HT1080 (cell line): ENCODE data around the gene ROBO1. TPM values are rescaled to one million over a fixed set of nuclear protein-coding genes. Genes with fewer than 3 reads are reported as not detected.

ENCODE experiments used
- DNase-seq: peaks from one replicate; pipeline ENCODE4 v3.0.0-alpha.2; 2015; ENCODE audit warnings: low read depth
- total RNA-seq: library from RNA; depleted of rRNA; stranded (reverse); fragments of >200 nt; shearing (Covaris generic); gene quantifications from 2 replicates; pipeline ENCODE4 v1.2.3, GENCODE V29; 2014

ROBO1 gene
- total RNA-seq, 1 experiment from 2014 or later = 15.1 TPM

DNA sequence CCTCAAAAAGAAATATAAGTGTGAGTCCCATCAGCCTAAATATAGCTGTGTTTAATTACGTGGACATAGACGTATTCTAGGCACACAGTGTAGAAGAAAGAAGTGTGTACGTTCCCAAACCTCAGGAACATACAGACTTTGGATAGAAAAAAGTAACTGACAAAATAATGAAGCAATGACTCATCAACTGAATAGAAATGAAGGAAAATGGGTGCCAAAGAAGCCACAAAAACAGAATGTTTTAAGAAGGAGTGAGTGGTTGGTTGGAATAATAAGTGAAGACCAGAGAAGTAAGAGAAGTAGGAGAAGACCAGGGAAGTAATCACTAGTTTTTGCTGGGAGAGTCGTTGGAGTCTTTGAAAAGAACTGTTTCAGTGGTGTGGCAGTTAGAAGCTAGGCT, 518.1 kb downstream of the ROBO1 start:
- DNase-seq = peak; percentile 3

DNA sequence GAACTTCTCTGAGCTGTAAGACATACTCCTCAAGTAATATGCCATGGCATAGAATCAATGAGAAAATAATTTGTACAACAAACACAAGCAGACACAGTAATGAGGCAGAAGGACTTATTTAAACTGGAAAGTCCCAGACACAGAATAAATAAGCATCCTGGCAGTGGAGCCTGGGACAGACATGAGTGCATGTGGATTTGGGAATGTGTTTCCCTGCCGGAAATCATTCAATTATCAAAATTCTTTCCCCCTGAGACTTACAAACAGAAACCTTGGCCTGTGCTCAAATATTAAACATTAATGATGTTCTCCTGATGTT, 520.1 kb downstream of the ROBO1 start:
- no peak for DNase-seq

DNA sequence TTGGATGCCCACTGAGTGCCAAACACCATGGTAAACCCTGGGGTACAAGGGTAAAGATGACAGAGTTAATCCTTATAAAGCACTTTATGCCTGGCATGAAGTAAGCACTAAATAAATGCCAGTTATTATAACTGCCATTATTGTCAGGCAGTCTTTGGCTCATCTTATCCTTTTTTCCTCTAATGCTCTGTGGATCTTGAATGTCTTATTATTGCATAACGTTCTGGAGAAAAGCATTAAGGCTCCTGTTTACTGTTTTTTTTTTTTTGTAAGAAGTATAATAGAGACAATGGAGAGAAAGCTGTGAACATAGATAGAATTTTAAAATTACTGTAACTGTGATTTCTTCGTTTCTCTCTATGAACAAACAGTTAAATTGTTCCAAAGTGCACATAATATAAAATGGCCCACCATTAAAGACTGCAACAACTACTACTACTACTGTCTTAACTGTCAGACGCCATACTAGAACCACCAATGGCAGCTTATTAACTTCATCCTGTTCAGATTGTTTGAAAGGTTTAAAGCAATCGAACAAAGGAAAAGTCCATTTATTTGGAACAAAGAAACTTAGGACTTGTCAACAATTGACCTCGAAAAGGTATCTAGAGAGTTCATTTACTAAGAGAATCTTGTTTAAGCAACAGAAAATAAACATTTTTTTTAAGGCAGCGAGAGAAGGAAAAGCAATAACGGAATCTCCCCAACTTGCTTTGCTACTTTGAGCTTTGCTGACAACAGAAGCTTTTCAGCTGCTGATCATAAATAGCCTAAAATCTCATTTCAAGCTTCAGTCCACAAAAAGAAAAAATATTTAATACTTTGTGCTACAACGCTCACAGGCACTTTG, 520.7 kb downstream of the ROBO1 start:
- no peak for DNase-seq

DNA sequence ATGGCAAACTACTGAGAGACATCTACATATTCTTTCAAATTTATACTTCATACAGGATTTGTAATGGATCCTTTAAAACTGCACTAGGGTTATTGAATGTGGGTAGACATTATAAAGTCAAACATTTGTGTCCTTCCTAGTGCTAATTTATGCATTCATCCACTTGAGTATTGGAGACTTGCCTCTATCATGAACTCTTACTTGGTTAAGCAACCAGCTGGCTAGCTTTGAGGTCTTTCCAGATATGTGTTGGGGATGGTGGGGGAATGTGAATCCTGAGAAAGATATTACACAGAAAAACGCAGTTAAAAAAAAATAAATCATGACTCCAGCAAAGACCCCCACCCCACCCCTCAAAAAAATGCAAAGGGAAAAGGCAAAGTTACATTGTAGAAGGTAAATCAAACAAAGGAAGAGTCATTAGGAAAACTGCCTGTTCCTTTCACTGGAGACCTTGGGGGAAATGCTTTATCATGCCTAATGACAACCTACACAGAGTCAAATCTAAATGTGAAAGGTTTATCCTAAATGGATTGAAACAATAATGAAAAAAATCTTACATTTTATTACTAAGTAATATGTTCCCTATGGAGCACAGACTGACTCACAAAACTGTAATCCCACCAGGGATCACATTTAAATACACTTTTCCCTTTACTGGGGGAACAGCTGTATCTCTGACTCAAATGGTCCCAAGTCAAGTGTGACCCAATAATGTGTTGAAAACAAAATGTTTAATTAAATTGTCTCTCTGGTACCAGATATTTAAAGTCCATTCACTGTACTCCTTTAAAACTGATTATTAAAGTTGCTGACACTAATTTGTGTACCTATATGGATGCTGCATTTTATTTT, 522.3 kb downstream of the ROBO1 start:
- DNase-seq = no peak

DNA sequence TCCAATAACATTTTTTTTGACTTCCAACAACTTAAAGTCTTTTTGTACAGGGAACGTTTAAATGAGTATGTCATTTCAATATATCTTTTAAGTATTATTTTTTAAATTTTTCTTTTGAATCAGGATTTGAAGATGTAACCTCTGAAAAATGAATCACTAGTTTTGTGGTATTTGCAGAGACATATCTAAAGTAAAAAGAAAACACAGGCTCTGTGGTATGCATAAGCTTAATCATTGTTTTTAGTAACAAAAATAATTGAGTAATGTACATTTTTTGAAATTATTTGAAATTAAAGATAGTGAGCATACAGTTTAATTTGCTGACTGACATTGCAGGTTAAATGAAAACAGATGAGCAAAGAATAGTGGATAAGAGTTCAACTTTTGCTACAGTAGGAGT, 531.3 kb downstream of the ROBO1 start:
- no peak for DNase-seq

DNA sequence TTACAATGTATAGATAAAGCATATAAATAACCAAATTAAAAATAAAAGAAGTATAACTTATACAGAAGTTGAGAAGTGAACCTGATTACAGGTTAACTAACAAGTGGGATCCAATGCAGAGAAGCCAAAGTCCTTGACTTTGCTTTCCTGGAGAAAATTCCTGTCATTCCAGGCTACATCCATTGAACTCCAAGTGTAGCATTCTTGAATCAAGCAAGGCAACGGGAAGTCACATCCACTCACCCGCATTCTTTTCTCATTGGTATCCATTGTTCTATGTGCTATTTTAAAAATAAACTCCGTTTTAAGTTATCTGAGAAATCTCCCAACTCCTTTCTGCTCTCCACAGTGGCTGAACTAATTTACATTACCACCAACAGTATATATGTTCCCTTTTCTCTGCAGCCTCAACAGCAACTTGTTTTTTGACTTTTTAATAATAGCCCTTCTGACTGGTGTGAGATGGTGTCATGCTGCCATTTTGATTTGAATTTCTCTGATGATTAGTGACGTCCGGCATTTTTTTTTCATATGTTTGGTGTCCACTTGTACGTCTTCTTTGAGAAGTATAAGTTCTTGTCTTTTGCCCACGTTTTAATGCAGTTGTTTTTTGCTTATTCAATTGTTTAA, 534.3 kb downstream of the ROBO1 start:
- no peak for DNase-seq

DNA sequence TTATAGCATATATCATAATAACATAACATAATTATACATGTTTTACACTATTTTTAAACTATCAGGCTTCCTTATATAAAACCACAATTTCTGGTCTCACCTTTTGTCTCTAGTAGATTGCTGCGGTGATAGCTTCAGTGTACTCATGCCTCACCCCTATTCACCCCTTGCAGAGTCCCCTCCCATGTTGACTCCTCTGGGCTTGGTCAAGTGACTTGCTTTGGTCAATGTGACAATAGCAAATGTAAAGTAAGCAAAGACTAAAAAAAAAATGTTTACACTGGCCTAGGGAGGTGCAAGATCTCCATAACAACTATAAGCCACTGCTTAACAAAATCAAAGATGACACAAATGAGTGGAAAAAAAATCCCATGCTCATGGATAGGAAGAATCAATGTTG, 537.5 kb downstream of the ROBO1 start:
- no peak for DNase-seq

DNA sequence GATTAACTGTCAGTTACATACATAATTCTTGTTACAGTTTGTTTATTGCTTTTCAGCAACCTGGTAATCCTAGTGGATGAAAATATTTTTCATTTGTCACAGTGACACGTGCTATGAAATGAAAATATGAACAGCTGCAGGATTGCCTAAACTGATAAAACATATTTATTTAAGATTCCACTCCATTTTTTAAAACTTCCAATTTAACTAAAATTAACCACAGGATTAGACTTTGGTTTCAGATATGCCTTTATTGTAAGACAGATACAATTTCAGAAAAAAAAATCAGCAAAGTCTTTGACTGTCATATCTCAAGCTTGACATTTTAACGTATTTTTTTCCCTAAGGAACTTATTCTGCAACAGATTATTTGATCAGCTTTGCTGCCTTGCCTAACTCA, 550.7 kb downstream of the ROBO1 start:
- no peak for DNase-seq

DNA sequence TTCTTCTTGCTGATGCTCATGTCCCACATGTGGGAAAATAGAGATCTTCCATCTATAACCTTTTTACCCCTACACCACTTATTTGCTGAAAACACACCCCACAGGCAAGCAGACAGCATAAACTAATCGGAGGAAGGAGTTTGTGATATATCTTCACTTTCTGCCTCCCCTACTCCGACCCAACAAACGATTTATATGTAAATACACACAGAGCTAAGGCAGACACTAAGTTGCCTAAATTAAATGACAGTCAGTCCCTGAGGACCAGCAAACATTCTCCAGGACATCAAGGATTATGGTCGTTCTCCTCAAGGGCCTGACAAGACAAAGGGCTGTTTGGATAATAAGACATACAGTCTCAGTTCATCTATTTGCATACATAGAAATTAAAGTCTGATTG, 552.5 kb downstream of the ROBO1 start:
- DNase-seq = no peak

DNA sequence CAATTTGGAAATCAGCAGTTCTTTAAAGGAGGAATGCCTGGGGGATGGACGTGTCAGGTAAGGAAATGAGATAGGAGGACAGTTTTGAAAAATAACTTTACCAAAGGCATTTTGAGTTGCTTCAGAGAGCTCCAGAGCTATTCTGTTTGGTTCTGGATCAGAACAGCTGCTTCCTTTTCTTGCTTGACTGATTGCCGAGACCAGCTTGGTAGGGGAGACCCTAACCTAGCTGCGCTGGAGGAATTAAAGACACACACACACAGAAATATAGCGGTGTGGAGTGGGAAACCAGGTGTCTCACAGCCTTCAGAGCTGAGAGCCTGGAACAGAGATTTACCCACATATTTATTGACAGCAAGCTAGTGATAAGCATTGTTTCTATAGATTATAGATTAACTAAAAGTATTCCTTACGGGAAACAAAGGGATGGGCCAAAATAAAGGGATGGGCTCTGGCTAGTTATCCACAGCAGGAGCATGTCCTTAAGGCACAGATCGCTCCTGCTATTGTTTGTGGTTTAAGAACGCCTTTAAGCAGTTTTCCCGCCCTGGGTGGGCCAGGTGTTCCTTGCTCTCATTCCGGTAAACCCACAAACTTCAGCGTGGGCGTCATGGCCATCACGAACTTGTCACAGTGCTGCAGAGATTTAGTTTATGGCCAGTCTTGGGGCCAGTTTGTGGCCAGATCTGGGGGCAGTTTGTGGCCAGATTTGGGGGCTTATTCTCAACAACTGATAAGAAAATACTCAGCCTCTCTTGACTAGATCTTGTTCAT, 556.0 kb downstream of the ROBO1 start:
- no peak for DNase-seq

DNA sequence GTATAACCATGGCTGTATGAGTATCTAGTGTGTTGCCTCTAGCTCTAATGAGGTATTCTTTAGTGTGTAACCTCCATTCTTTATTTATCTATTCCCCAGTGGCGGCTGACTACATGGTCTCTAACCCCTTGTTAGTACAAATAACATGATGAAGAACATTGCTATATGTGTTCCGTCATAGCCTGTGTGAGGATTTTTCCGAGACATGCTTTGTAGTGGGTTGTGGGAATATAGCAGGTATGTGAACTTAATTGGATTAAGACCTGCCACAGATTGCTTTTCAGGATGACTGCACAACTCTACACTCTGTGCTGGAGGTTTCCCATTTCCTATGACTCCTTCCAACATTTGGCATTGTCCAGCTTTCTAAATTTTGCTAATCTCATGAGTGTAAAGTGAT, 563.4 kb downstream of the ROBO1 start:
- no peak for DNase-seq

DNA sequence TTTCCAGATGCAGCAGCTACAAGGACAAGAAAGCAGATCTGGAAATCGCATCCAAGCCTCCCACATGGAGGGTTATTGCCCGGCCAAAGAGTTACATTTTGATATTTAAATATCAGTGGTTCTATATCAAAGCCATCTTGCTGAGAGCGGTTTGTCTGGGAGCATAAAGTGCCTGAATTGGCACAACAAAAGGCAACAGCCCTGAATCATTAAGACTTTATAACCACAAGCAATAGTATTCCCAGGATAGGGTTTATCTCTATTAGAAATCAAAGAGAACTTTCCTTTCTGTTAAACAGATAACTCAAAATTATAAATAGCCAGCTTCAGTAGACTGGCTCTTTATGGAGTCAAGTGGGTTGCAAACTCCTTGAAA, 564.7 kb downstream of the ROBO1 start:
- no peak for DNase-seq

DNA sequence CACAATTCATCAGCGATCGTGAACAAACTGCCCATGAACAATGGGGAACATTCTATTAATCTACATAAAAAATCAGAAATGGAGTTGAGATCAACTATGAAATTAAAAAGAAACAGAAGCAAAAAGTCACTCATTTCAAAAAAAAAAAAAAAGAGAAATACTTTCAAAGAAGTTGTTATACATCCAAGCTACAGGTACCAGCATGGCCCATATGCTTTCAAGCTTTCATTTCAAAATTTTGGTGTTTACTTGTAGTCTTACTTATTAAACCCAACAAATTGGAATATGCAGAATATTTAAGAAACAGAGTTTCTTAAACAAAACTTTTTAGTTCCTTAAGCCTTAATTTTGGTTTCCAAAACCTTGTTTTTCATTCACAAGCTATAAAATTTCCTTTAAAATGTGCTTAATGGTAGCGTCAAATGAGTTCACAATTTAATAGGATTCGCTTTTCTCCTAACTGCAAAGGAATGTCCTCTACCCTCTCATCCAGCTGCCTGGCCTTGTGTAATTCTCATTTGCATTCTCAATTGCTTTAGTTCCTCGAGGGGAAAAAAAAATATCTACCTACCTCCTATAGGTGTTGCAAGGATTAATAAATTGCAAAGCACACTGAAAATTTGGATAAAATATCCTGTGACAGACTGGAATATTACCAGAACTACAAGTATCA, 565.2 kb downstream of the ROBO1 start:
- DNase-seq = no peak

DNA sequence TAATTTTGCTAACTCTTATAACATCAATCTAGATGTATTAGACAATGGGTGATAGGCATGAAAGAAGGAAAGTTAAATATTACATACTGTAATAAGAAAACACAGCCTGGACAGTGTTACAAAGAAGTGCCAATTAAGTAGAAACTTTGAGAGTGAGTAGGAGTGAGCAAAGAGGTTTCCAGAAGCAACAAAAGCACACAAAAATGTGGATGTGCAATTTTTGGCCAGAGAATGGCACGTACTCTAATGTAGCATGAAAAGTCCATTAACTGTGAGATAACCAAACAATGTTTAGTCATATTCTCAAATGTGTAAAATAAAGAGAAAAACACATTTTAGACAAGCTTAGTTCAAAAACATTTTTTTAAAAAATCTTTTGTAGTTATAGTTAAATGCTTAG, 567.3 kb downstream of the ROBO1 start:
- DNase-seq = no peak

DNA sequence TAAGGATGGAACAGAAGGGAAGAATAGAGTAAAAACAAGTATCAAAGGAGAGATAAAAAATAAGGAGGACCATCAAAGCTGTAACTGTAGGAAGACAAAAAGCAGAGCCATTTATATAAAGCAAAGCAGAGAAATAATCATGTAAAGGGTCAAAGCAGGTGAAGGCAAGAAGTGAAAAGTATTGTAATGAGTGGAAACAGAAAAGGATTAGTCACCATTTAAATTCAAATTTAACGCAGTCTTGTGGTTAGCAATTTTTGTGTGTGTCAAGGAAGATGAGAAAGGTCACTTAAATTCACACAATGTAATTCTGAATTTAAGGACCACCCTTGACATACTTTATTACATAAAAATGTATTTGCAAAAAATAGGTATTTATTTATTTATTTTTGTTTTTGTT, 567.8 kb downstream of the ROBO1 start:
- no peak for DNase-seq

DNA sequence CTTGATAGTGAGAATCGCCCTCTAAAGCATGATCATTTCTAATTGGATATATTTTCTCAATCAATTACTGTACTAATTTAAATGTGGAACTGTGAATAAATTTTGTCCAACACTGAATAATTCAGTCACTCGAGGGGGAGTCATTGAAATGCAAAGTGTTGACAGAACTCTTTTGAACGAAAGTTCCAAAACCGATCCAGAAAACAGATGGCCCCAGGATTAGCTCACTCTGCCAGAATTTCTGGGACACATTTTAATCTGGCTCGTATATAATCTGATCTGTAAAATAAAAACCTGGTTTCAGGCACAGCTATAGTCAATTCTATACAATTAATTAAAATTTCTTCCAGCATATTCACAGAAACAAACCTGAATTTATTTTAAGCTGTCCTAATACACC, 580.4 kb downstream of the ROBO1 start:
- DNase-seq = no peak

DNA sequence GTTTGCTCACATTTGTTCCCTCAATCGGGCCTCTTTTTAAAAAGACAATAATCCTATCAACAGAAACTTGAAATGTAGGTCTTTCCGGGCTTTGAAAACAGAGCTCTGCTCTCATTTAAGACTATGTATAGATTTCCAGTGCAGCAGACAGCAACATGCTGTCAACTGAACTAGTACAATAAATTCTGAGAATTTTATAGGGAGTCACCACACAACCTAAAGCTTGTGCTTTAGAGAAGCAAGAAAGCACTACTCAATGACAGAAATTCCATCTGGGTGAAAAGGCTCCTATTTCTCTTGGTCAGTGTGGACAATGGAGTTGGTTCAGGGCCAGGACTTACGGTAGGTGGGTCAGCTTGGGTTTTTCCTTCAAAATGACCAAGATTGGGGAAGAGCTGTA, 583.5 kb downstream of the ROBO1 start:
- DNase-seq = no peak

DNA sequence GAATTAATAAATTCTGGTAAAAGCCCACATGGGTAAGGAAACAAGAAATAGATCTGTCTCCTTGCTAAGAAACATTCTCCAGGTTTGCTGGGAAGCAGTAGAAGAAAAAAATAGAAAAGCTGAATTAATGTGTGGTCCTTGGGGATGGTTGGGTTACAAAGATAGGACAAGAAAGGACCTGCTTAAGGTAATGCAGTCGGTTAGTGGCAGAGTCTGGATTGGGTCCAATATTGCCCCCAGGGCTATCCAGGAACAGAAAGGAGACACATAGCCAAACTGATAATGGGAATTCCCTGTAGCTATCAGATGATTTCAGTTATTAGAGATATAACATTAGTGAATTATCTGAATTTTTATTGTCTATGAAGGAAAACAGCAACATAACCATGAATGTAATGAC, 584.3 kb downstream of the ROBO1 start:
- no peak for DNase-seq

DNA sequence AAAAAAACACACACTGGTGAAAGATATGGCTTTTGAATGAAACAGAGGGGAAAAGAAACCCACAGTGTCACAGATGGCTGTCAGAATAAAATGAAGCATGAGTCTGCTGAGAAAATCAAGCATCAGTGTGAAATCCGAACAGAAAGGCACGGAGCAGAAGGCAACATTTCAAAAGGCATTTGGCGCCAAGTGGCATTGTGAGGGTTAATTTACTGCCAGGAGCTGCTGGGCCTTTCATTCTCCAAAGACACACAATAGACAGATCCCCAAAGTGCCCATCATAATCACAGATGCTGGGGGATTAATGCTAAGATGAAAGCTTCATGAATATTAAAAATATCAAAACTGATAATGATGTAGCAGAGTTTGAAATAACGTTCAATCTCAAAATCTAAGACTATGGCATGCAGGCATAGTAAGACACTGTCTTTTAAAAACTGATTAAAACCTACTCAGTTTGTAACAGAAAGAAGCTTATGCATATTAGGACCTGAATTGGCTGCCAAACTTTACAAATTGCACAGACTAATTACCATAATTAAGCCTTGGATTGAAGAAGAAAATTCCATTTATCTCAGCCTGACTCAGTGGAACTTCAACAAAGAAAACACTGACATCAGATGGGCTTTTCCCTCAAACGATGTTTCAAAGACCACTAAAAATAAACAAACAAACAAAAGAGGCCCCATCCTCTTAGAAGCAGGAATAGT, 589.2 kb downstream of the ROBO1 start:
- DNase-seq = no peak

DNA sequence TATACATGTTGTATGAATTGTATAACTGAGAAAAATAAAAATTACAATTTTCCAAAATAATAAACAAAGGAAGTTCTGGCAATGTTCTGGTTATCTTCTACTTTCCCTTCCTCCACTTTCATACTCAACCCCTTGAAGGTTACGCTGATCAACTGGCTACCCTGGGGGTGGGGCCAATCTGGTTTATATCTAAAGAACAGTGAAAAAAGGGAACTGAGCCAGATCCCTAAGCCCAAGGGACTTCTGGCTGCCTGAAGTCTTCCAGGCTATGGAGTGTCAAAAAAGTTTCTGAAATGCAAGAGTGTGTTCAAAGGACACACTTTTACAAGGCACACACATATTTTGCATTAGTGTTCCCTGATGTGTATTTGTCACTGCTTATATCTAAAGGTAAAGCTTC, 591.9 kb downstream of the ROBO1 start:
- no peak for DNase-seq
